HFFc6 (cell line): Measurements from ENCODE around the gene STMN3. TPM values are rescaled to one million over a fixed set of nuclear protein-coding genes. Genes with fewer than 3 reads are reported as not detected.

ENCODE experiments used
- DNase-seq: peaks from one replicate; pipeline ENCODE4 v3.0.0-alpha.2; 2018
- H3K27ac Mint-ChIP-seq: 2 replicates; pipeline ENCODE4 v1.8.0; 2020; ENCODE audit warnings: mild to moderate bottlenecking, mixed read lengths
- H3K27me3 Mint-ChIP-seq: 2 replicates; pipeline ENCODE4 v1.8.0; 2021; ENCODE audit warnings: mild to moderate bottlenecking, moderate library complexity, mixed read lengths; ENCODE audit not compliant: insufficient read depth
- H3K36me3 Mint-ChIP-seq: 2 replicates; pipeline ENCODE4 v1.8.0; 2021; ENCODE audit warnings: low read depth, mixed read lengths
- H3K4me1 Mint-ChIP-seq: 2 replicates; pipeline ENCODE4 v1.8.0; 2020; ENCODE audit warnings: low read depth, mixed read lengths
- H3K4me3 Mint-ChIP-seq: 2 replicates; pipeline ENCODE4 v1.8.0; 2020; ENCODE audit warnings: mild to moderate bottlenecking, moderate library complexity, mixed read lengths
- H3K9me3 Mint-ChIP-seq: 2 replicates; pipeline ENCODE4 v1.8.0; 2020; ENCODE audit warnings: mild to moderate bottlenecking, mixed read lengths
- CTCF ChIP-seq: fragments of 200-600 bp; sonication (generic); IDR thresholded peaks from 2 replicates; pipeline ENCODE4 v1.5.0; 2021; ENCODE audit warnings: antibody characterized with exemption, mild to moderate bottlenecking
- total RNA-seq, 6 experiments: library from RNA; stranded (reverse); fragmentation: NEBNext Ultra II Directional; extraction: Animal tissue kit (Norgen Biotek cat#: 25700); gene quantifications; 2 replicates in 1 of 6; 3 replicates in 5 of 6; pipeline ENCODE4 v1.2.3, GENCODE V29; 2021

Gene STMN3
- total RNA-seq, 6 experiments from 2014 or later: 0.77 to 3.2 (median 1.5) TPM

- Mint-ChIP-seq H3K9me3 (no peaks in the 10 kb centered on the region), H3K27me3 (peaks cover 42% of the 10 kb centered on the region), H3K4me1 (peaks cover 10% of the 10 kb centered on the region; the same call in 1 of the 2 replicates), H3K36me3 (no peaks in the 10 kb centered on the region; the same call in 1 of the 2 replicates), H3K27ac (0 out of 2 replicates have a peak overlapping the region, but pooled peaks have one; percentile 38), H3K4me3 (no peak overlapping the region)
- no peak for TF ChIP-seq CTCF
- no peak for DNase-seq
Observed at GRCh38 chr20:63697357-63697867, 44.2 kb upstream of the STMN3 start.

- H3K4me3 Mint-ChIP-seq: no peak within 1 kb of the TSS
- no peak for DNase-seq
- peak within 1 kb of the TSS; percentile 38; the same call in 1 of the 2 replicates for H3K27ac Mint-ChIP-seq
Observed at GRCh38 chr20:63696628-63697356, 43.6 kb upstream of the STMN3 start, which contains the start of gene TNFRSF6B. TSS of gene TNFRSF6B (plus strand) at chr20:63696652. CDS start at chr20:63696768, 116 bp downstream.

GRCh38 chr20:63696306-63696627, 43.0 kb upstream of the STMN3 start:
- peaks cover 48% of the 10 kb centered on the region for H3K27me3 Mint-ChIP-seq
- H3K4me1 Mint-ChIP-seq: peaks cover 10% of the 10 kb centered on the region; the same call in 1 of the 2 replicates
- no peaks in the 10 kb centered on the region; the same call in 1 of the 2 replicates for H3K36me3 Mint-ChIP-seq
- no peak overlapping the region for H3K4me3 Mint-ChIP-seq
- H3K9me3 Mint-ChIP-seq: no peaks in the 10 kb centered on the region
- no peak for DNase-seq
- peak overlapping the region; percentile 33; the same call in 1 of the 2 replicates for H3K27ac Mint-ChIP-seq
- no peak for TF ChIP-seq CTCF

More at GRCh38 chr20:63696628-63697356, 43.6 kb upstream of the STMN3 start, which contains the start of gene TNFRSF6B:
- Mint-ChIP-seq H3K36me3 (no peaks in the 10 kb centered on the region; the same call in 1 of the 2 replicates), H3K27me3 (peaks cover 44% of the 10 kb centered on the region), H3K4me1 (peaks cover 10% of the 10 kb centered on the region; the same call in 1 of the 2 replicates), H3K9me3 (no peaks in the 10 kb centered on the region)
- TF ChIP-seq CTCF: no peak; the same call in 1 of the 2 replicates

GRCh38 chr20:63695424-63696305, 42.4 kb upstream of the STMN3 start:
- Mint-ChIP-seq H3K4me1 (peaks cover 10% of the 10 kb centered on the region; the same call in 1 of the 2 replicates), H3K9me3 (no peaks in the 10 kb centered on the region), H3K27ac (peak overlapping the region; percentile 33; the same call in 1 of the 2 replicates), H3K36me3 (no peaks in the 10 kb centered on the region; the same call in 1 of the 2 replicates), H3K27me3 (peaks cover 48% of the 10 kb centered on the region), H3K4me3 (no peak overlapping the region)
- no peak for DNase-seq
- TF ChIP-seq CTCF: no peak
